Ascending aorta (tissue), 2 donors: ENCODE data around the gene FOXN3. TPM values are rescaled to one million over a fixed set of nuclear protein-coding genes. Genes with fewer than 3 reads are reported as not detected.

Source experiments
- DNase-seq, 2 donors: peaks; one replicate each; pipeline ENCODE4 v3.0.0-alpha.2; 2019; ENCODE audit warnings: low spot score in 2 of 2
- H3K27ac ChIP-seq, 2 donors: fragments of 200-600 bp; sonication (generic); one replicate each; pipeline ENCODE4 v1.5.1; 2016 to 2017; ENCODE audit warnings: mild to moderate bottlenecking in 1 of 2
- H3K27me3 ChIP-seq: fragments of 200-600 bp; sonication (generic); one replicate; pipeline ENCODE4 v1.5.1; 2017
- H3K36me3 ChIP-seq, 2 donors: fragments of 200-600 bp; sonication (generic); one replicate each; pipeline ENCODE4 v1.5.1; 2016
- H3K4me1 ChIP-seq, 2 donors: fragments of 200-600 bp; sonication (generic); one replicate each; pipeline ENCODE4 v1.5.1; 2016 to 2017; ENCODE audit warnings: mild to moderate bottlenecking in 1 of 2
- H3K4me3 ChIP-seq, 2 donors: fragments of 200-600 bp; sonication (generic); one replicate each; pipeline ENCODE4 v1.5.1; 2016 to 2017; ENCODE audit warnings: mild to moderate bottlenecking in 1 of 2
- H3K9me3 ChIP-seq, 2 donors: fragments of 200-600 bp; sonication (generic); one replicate each; pipeline ENCODE4 v1.5.1; 2016
- intact Hi-C: fragments of 100-400 bp; cut with DNase I; formaldehyde crosslinking; loops from one replicate; pipeline ENCODE4 v1.15.1; 2023
- total RNA-seq: library from RNA; depleted of rRNA; stranded (reverse); fragments of >200 nt; gene quantifications from one replicate; pipeline ENCODE4 v1.1.0, GENCODE V29; 2016
- TF ChIP-seq, protein P1 (sequence below), 3 experiments: fragments of 200-600 bp in 2 of 3; fragments of 450-650 bp in 1 of 3; sonication (generic) in 2 of 3; IDR thresholded peaks; one replicate each; pipeline ENCODE4 v1.5.1; 2016 to 2019; ENCODE audit warnings: antibody characterized with exemption in 3 of 3, mild to moderate bottlenecking in 1 of 3, moderate library complexity in 1 of 3

FOXN3 gene
- total RNA-seq, 1 donor from 2014 or later, result 96.3 TPM

DNA sequence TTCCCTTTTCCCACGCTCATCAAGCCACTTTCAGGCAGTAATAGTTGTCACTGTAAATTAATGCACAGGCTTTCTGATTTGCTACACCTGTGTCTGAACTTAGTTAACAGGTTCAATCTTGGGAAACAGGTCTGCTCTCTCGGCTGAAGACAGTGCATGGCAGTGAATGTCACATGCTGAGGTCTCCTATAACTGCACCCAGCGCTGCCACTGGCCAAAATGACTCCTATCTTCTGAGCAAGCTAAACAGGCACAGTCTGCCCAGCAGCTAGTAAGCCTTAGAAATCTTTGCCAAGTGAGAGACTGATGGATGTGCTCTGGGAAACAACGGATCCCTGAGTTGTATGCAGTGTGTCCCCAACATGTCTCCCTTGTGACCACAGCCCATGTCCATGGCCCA is 25.2 kb upstream of the FOXN3 start:
- Histone ChIP-seq H3K9me3 (no peaks in the 10 kb centered on the region), H3K4me1 (peaks cover 4 to 17% of the 10 kb centered on the region in 2 donors), H3K27me3 (no peaks in the 10 kb centered on the region), H3K27ac (peak overlapping the region in 1 of 2 donors; percentile 61), H3K36me3 (no peaks in the 10 kb centered on the region), H3K4me3 (no peak overlapping the region)
- TF ChIP-seq, protein P1, sequence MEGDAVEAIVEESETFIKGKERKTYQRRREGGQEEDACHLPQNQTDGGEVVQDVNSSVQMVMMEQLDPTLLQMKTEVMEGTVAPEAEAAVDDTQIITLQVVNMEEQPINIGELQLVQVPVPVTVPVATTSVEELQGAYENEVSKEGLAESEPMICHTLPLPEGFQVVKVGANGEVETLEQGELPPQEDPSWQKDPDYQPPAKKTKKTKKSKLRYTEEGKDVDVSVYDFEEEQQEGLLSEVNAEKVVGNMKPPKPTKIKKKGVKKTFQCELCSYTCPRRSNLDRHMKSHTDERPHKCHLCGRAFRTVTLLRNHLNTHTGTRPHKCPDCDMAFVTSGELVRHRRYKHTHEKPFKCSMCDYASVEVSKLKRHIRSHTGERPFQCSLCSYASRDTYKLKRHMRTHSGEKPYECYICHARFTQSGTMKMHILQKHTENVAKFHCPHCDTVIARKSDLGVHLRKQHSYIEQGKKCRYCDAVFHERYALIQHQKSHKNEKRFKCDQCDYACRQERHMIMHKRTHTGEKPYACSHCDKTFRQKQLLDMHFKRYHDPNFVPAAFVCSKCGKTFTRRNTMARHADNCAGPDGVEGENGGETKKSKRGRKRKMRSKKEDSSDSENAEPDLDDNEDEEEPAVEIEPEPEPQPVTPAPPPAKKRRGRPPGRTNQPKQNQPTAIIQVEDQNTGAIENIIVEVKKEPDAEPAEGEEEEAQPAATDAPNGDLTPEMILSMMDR (IDR thresholded peaks at IDR 0.05), result no peak
- no peak for DNase-seq
- intact Hi-C loops, result no loop called here

DNA sequence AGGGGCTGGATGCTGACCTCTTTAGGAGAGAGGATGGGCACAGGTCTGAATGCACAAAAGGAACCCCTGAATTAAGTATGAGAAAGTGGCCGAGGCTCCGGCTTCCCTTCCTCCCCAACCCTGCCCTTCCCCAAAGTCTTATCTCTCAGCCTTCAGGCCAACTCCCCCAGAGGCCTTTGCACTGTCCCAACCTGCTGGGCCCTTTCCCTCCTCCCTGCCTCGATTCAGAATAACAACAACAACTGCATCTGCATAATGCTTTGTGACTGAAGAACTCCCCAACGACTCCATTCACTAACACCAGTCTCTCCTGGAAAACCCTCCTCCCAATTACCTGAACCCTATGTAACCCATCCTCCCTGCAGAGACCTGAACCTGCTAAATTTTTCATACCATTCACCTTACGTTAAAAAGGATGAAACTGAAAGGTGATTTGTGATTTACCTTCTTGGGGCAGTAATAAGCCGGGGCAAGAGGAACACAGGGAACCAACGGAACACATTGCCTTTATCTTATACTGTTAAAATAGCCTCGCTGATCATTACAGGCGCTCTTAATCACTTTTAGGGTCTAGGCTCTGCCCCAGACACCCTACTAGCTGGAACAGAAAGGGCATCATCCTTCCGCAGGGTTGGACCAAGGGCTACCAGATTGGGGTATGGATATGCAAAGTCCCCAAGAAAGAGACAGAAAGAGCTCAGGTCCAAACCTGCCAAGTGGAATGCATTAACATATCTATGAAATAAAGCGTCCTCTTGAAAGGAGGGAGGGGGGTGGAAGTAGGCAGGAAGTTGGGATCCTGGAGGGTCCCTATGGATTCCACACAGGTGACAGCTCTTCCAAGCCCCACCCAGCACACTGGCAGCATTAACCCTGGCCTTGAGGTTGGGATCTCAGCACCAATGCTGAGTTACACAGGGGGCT is 24.2 kb upstream of the FOXN3 start:
- H3K27ac ChIP-seq, result no peak overlapping the region
- H3K4me3 ChIP-seq, result no peak overlapping the region
- H3K36me3 ChIP-seq, result no peaks in the 10 kb centered on the region
- DNase-seq, result no peak
- intact Hi-C loops, result no loop called here
- no peaks in the 10 kb centered on the region for H3K27me3 ChIP-seq
- H3K4me1 ChIP-seq, result peaks cover 4 to 17% of the 10 kb centered on the region in 2 donors
- TF ChIP-seq, protein P1 (IDR thresholded peaks at IDR 0.05), result no peak
- no peaks in the 10 kb centered on the region for H3K9me3 ChIP-seq

DNA sequence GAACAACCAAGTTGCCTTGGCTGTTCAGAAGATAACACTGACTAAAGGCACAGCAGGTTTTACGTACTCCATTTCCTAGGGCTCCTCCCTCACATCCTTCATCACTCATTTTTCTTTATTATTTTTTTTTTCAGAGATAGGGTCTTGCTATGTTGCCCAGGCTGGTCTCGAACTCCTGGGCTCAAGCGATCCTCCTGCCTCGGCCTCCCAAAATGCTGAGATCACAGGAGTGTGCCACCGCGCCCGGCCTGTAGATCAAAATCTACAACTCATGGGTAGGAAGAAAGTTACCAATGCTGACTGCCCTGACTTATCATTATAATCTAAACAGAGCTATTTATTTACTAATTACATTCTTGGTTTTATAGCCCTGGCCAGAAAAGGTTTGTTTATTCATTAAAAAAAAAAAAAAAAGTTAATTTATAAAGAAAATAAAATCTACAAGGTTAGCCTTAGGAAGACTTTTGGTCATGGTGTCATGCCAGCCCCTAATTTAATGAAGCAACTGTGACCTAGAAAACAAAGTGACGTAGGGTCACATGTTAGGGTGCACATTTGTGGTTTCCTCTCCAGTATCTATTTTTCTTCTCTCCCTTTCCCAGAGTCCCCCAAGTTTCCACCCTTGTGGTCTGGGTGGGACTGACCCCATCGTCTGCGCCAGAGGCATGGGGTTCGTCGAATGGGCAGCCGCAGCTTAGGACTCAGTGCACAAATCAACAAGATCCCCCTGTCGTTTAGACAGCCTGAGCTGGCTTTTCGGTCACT is 19.0 kb upstream of the FOXN3 start:
- H3K27ac ChIP-seq, result peak overlapping the region; percentile 55 to 63
- DNase-seq, result no peak
- no peaks in the 10 kb centered on the region for H3K27me3 ChIP-seq
- TF ChIP-seq, protein P1 (IDR thresholded peaks at IDR 0.05), result no peak
- H3K9me3 ChIP-seq, result no peaks in the 10 kb centered on the region
- peaks cover 3 to 7% of the 10 kb centered on the region in 2 donors for H3K4me1 ChIP-seq
- H3K36me3 ChIP-seq, result no peaks in the 10 kb centered on the region
- intact Hi-C loops, result no loop called here
- H3K4me3 ChIP-seq, result no peak overlapping the region

DNA sequence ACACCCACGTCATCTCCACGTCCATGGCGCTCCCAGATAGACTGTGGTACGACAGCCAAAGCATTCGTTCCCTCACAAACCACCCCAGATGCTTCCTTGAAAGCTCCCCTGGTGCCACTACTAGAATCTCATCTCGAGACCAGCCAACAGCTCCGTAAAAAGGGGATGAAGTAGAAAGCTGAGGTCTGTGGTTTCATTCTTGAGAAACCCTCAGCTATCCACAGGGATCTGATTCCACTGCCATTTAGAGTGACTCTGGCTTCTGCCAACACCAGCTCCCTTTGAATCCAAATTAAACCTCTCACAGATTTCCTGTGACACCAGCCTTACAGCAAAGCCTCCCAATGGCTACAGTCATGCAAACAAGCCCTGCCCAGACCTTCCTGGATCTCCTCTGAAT is 18.5 kb upstream of the FOXN3 start:
- Histone ChIP-seq H3K9me3 (no peaks in the 10 kb centered on the region), H3K27me3 (no peaks in the 10 kb centered on the region), H3K27ac (peak overlapping the region; percentile 55 to 63), H3K4me1 (peaks cover 4 to 8% of the 10 kb centered on the region in 2 donors), H3K4me3 (no peak overlapping the region), H3K36me3 (no peaks in the 10 kb centered on the region)
- DNase-seq, result no peak
- TF ChIP-seq, protein P1 (IDR thresholded peaks at IDR 0.05), result no peak
- intact Hi-C loops, result no loop called here

DNA sequence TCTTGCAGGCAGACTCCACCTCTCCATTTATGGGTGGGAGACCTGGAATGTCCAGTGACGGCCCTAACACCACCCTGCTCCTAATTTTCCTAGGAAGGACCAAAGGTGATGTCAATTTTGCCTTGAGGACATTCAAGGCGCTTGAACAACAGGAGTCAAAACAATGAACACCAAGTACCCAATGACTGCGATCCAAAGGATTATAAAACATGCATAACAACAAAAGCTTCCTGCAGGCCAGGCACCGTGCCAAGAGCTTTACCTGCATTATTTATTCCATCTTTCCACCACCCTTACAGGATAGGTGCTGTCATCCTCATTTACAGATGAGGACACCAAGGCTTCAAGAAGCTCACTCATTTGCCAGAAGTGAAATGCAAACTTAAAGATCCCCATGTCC is 15.2 kb upstream of the FOXN3 start:
- intact Hi-C loops, result no loop called here

More for the DNA sequence above, 15.2 kb upstream of the FOXN3 start:
- Histone ChIP-seq H3K4me3 (no peak overlapping the region), H3K4me1 (peaks cover 7 to 21% of the 10 kb centered on the region in 2 donors), H3K9me3 (no peaks in the 10 kb centered on the region), H3K36me3 (no peaks in the 10 kb centered on the region), H3K27me3 (no peaks in the 10 kb centered on the region), H3K27ac (peak overlapping the region; percentile 86 to 97)
- no peak for DNase-seq
- TF ChIP-seq, protein P1 (IDR thresholded peaks at IDR 0.05), result no peak
